OCI-LY7 (cell line): ENCODE data around the gene SUV39H2.

ENCODE experiments used
- EZH2phosphoT487 ChIP-seq: fragments of 200-600 bp; sonication (generic); IDR thresholded peaks from 2 replicates; pipeline ENCODE4 v1.6.1; 2018; ENCODE audit warnings: low read depth, borderline replicate concordance, mild to moderate bottlenecking, mixed run types, antibody characterized with exemption, low read length, moderate library complexity, mixed read lengths
- TF ChIP-seq, protein P1 (sequence below): fragments of 200-600 bp; sonication (generic); conservative IDR thresholded peaks from 2 replicates; pipeline ENCODE4 v1.5.1; 2014; ENCODE audit warnings: mild to moderate bottlenecking, antibody characterized with exemption, low read length, moderate library complexity, mixed read lengths

DNA sequence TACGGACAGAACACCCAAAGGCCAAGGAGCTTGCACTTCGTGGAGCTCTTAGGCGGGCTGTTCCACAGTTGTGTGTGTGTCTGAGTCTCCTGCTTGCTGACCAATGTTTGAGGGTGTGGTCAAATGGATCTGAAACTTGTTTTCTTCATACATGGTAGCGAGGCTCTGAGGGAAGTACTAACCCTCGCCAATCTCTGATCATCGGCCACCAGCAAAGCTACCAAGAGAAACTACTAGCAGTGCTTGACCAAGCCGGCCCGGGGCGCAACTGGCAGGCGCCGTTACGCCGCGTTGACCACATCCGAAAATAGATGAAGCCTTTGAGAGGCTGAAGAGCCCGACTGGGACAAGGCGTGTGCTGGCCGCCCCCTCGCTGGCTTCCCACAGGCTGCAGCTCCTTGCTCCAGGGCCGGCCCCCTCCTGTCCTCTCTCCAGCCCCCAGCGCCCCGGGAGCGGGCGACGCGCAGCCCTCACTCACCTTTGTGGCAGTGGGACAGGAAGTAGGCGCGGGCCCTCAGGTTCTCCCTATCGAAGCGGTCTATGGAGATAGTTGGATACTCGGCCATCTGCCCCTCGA lies 74.8 kb downstream of the SUV39H2 start:
- TF ChIP-seq, protein P1, sequence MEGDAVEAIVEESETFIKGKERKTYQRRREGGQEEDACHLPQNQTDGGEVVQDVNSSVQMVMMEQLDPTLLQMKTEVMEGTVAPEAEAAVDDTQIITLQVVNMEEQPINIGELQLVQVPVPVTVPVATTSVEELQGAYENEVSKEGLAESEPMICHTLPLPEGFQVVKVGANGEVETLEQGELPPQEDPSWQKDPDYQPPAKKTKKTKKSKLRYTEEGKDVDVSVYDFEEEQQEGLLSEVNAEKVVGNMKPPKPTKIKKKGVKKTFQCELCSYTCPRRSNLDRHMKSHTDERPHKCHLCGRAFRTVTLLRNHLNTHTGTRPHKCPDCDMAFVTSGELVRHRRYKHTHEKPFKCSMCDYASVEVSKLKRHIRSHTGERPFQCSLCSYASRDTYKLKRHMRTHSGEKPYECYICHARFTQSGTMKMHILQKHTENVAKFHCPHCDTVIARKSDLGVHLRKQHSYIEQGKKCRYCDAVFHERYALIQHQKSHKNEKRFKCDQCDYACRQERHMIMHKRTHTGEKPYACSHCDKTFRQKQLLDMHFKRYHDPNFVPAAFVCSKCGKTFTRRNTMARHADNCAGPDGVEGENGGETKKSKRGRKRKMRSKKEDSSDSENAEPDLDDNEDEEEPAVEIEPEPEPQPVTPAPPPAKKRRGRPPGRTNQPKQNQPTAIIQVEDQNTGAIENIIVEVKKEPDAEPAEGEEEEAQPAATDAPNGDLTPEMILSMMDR = no peak
- no peak for TF ChIP-seq EZH2phosphoT487
